GM23248 (cell line): ENCODE results near the gene EIF4ENIF1.

Experiments used
- EZH2 ChIP-seq: fragments of 200-600 bp; sonication (generic); IDR thresholded peaks from 2 replicates; pipeline ENCODE4 v1.6.1; 2018; ENCODE audit warnings: antibody characterized with exemption, mild to moderate bottlenecking; ENCODE audit not compliant: insufficient read depth, poor library complexity, severe bottlenecking
- EZH2phosphoT487 ChIP-seq: fragments of 200-600 bp; sonication (generic); IDR thresholded peaks from 2 replicates; pipeline ENCODE4 v1.6.1; 2018; ENCODE audit warnings: antibody characterized with exemption, moderate library complexity, mild to moderate bottlenecking, low read depth; ENCODE audit not compliant: insufficient read depth

DNA sequence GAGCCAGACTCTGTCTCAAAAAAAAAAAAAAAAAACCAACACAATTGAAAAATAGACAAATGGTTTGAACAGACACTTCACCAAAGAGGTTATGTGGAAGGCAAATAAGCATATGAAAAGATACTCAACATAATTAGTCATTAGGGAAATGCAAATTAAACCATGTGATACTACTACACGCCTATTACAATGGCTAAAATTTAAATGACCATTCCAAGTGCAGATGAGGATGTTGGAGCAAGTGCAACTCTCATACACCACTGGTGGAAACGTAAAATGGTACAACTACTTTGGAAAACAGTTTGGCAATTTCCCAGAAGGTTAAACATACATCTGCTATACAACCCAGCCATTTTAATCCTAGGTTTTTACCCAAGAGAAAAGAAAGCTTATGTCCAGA, 24.3 kb downstream of the EIF4ENIF1 start:
- TF ChIP-seq EZH2 (no peak), EZH2phosphoT487 (no peak)
